IPS-15b (cell line): ENCODE results near the gene TSBP1.
"Not testable (repeated sequence)": the region's sequence is repeated elsewhere in the genome, so short reads cannot be mapped to it uniquely, and the experiment has no call there.

Experiments
- H3K27me3 ChIP-seq: one replicate; pipeline ENCODE4 v1.6.1; 2013; ENCODE audit warnings: low read length; ENCODE audit not compliant: control insufficient read depth, insufficient read depth
- H3K36me3 ChIP-seq: one replicate; pipeline ENCODE4 v1.6.1; 2013; ENCODE audit warnings: low read length; ENCODE audit not compliant: control insufficient read depth, insufficient read depth
- H3K4me1 ChIP-seq: one replicate; pipeline ENCODE4 v1.6.1; 2013; ENCODE audit warnings: mild to moderate bottlenecking, low read length; ENCODE audit not compliant: control insufficient read depth, insufficient read depth
- H3K4me3 ChIP-seq: one replicate; pipeline ENCODE4 v1.5.1; 2013; ENCODE audit warnings: low read depth, low read length
- H3K9ac ChIP-seq: one replicate; pipeline ENCODE4 v1.6.1; 2013; ENCODE audit warnings: low read depth, mild to moderate bottlenecking, low read length
- H3K9me3 ChIP-seq: one replicate; pipeline ENCODE4 v1.6.1; 2013; ENCODE audit warnings: mild to moderate bottlenecking, low read length; ENCODE audit not compliant: control insufficient read depth, insufficient read depth

The TSBP1 gene

DNA sequence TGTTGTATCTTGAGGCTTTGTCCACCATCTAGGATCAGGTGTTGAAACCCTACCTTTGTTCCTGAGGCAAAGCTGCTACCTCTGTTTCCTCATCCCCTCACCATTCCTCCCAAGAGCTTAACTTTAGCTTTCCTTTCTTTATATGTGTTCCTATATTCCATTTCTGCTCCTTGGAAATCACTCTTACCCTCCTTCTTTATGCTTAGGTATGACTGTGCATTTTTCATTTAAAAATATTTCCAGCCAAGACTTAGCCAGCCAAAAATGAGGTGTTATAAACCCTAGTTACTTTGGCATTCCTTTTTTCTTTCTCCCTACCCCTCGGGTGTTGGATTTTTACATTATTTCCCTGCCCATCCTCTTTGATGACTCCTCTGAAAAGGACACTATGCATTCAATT lies 57.7 kb downstream of the TSBP1 start:
- Histone ChIP-seq H3K27me3 (no peaks in the 10 kb centered on the region), H3K9me3 (no peaks in the 10 kb centered on the region), H3K4me3 (no peak overlapping the region), H3K9ac (no peak overlapping the region), H3K4me1 (peaks cover 2% of the 10 kb centered on the region), H3K36me3 (no peaks in the 10 kb centered on the region)

GRCh38 chr6:32298632-32299336 lies 72.9 kb downstream of the TSBP1 start:
- peaks cover 8% of the 10 kb centered on the region for H3K4me1 ChIP-seq
- no peak overlapping the region for H3K9ac ChIP-seq
- H3K9me3 ChIP-seq: no peaks in the 10 kb centered on the region
- no peaks in the 10 kb centered on the region for H3K27me3 ChIP-seq
- H3K36me3 ChIP-seq: no peaks in the 10 kb centered on the region
- no peak overlapping the region for H3K4me3 ChIP-seq

DNA sequence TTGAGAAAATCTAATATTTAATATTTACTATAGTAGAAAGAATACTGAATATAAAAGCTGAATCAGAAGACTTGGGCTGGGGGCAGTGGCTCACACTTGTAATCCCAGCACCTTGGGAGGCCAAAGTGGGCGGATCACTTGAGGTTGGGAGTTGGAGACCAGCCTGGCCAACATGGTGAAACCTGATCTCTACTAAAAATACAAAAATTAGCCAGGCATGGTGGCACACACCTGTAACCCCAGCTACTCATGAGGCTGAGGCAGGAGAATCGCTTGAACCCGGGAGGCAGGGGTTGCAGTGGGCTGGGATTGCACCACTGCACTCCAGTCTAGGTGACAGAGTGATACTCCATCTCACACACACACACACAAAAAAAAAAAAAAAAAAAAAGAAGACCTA lies 76.7 kb downstream of the TSBP1 start:
- not testable (repeated sequence) for H3K4me3 ChIP-seq, H3K4me1 ChIP-seq, H3K36me3 ChIP-seq, H3K9me3 ChIP-seq, H3K27me3 ChIP-seq, H3K9ac ChIP-seq

DNA sequence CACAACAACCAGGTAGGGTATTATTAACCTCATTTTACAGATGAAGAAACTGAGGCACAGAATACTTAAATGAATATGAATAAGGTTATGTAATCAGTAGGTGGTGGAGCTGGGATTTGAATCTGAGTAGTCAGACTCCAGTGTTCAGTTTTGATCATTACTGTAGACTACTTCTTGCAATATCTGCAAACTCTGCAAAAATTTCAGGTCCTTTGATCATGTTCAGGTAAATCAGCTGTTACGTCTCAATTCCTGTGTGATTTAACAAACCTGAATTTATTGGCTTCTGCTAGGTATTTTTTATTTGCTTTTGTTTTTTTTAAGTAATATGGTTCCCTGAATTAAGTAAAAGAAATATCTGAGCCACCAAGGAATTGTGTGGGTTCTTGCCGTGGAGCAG lies 77.1 kb downstream of the TSBP1 start:
- Histone ChIP-seq H3K4me3 (no peak overlapping the region), H3K9me3 (no peaks in the 10 kb centered on the region), H3K27me3 (no peaks in the 10 kb centered on the region), H3K4me1 (no peaks in the 10 kb centered on the region), H3K9ac (no peak overlapping the region), H3K36me3 (no peaks in the 10 kb centered on the region)

GRCh38 chr6:32293695-32294094 lies 78.0 kb downstream of the TSBP1 start:
- Histone ChIP-seq H3K9me3 (no peaks in the 10 kb centered on the region), H3K36me3 (no peaks in the 10 kb centered on the region), H3K4me3 (no peak overlapping the region), H3K27me3 (no peaks in the 10 kb centered on the region), H3K9ac (no peak overlapping the region), H3K4me1 (no peaks in the 10 kb centered on the region)

DNA sequence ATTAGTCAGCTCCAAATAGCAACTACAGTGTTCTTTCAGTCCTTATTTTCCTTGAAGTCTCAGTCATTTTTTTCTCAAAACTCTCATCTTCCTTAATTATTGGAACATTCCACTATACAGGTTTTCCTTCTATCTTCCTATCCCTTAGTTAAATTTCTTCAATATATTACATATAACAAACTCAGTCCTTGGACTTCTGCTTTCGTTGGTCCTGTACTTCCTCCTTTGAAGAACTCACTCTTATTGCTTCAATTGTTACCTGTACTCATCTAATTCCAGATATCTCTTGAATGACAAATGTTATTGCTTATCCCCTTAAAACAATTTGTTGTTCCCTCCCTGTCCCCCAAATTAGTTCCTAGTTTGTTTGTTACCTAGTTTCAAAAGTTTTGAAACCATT lies 80.2 kb downstream of the TSBP1 start:
- Histone ChIP-seq H3K4me1 (no peaks in the 10 kb centered on the region), H3K36me3 (no peaks in the 10 kb centered on the region), H3K4me3 (no peak overlapping the region), H3K9ac (no peak overlapping the region), H3K27me3 (no peaks in the 10 kb centered on the region), H3K9me3 (no peaks in the 10 kb centered on the region)

GRCh38 chr6:32290886-32291450 lies 80.7 kb downstream of the TSBP1 start:
- Histone ChIP-seq H3K4me1 (no peaks in the 10 kb centered on the region), H3K27me3 (no peaks in the 10 kb centered on the region), H3K9me3 (no peaks in the 10 kb centered on the region), H3K9ac (no peak overlapping the region), H3K4me3 (no peak overlapping the region), H3K36me3 (no peaks in the 10 kb centered on the region)

- Histone ChIP-seq H3K27me3 (no peaks in the 10 kb centered on the region), H3K36me3 (no peaks in the 10 kb centered on the region), H3K9me3 (no peaks in the 10 kb centered on the region), H3K9ac (no peak overlapping the region), H3K4me1 (no peaks in the 10 kb centered on the region), H3K4me3 (no peak overlapping the region)
These were observed 83.3 kb downstream of the TSBP1 start for GRCh38 chr6:32288426-32288825.

- H3K27me3 ChIP-seq, H3K9me3 ChIP-seq, H3K9ac ChIP-seq, H3K4me3 ChIP-seq, H3K36me3 ChIP-seq, H3K4me1 ChIP-seq: not testable (repeated sequence)
These were observed 97.7 kb downstream of the TSBP1 start for GRCh38 chr6:32273801-32274577.

DNA sequence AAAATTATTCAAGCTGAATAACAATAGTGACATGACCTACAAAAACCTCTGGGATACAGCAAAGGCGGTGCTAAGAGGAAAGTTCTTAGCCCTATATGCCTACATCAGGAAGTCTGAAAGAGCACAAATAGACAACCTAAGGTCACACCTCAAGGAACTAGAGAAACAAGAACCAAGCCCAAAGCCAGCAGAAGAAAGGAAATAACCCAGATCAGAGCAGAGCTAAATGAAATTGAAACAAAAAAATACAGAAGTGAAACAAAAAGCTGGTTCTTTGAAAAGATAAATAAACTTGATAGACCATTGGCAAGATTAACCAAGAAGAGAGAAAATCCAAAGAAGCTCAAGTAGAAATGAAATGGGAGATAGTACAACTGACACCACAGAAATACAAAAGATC lies 100.3 kb downstream of the TSBP1 start:
- H3K9me3 ChIP-seq: no peaks in the 10 kb centered on the region
- H3K27me3 ChIP-seq: no peaks in the 10 kb centered on the region
- no peak overlapping the region for H3K9ac ChIP-seq
- H3K4me1 ChIP-seq: no peaks in the 10 kb centered on the region
- H3K4me3 ChIP-seq: no peak overlapping the region
- no peaks in the 10 kb centered on the region for H3K36me3 ChIP-seq

- not testable (repeated sequence) for H3K27me3 ChIP-seq, H3K4me3 ChIP-seq, H3K9me3 ChIP-seq, H3K4me1 ChIP-seq, H3K36me3 ChIP-seq, H3K9ac ChIP-seq
These were observed 103.2 kb downstream of the TSBP1 start for GRCh38 chr6:32268459-32268858.

GRCh38 chr6:32267035-32267434 lies 104.7 kb downstream of the TSBP1 start:
- no peaks in the 10 kb centered on the region for H3K4me1 ChIP-seq

More at GRCh38 chr6:32267035-32267434, 104.7 kb downstream of the TSBP1 start:
- Histone ChIP-seq H3K9ac (no peak overlapping the region), H3K36me3 (no peaks in the 10 kb centered on the region), H3K4me3 (no peak overlapping the region), H3K27me3 (no peaks in the 10 kb centered on the region), H3K9me3 (no peaks in the 10 kb centered on the region)
